Pons (tissue), 1 donor: ENCODE results near the gene CSNK2A1.

ENCODE experiments used
- DNase-seq: peaks from one replicate; pipeline ENCODE4 v3.0.0-alpha.2; 2016; ENCODE audit warnings: low spot score

The CSNK2A1 gene

DNA sequence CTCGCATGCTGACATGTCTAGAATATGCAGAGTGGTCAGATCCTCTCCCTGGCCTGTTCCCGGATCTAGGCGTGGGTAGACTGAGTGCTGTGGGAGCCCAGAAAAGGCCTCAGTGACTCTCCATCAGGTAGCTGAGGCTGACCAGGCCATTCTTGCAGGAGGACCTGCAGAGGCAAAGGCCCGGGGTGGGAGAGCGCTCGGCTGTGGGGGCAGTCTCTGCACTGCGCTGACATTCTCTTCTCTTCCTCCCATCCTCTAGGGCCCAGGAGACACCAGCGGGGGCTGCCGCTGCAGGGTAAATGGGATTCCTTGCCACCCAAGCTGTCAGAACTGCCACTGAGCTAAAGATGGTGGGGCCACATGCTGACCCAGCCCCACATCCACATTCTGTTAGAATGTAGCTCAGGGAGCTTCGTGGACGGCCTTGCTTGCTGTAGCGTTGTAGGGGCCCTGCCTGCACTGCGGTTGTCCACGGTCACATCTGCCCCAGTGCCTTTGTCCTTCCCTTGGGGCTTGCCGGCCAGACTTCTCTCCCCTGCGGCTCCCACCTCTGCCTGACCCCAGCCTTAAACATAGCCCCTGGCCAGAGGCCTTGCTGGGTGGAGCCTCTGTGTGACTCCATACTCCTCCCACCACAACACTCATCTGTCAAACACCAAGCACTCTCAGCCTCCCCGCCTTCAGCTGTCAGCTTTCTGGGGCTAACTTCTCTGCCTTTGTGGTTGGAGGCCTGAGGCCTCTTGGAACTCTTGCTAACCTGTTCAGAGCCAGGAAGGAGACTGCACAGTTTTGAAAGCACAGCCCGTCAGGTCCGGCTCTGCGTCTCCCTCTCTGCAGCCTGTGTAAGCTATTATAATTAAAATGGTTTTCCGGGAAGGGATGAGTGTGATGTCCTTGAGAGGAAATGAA lies 113.2 kb downstream of the CSNK2A1 start:
- DNase-seq = no peak

DNA sequence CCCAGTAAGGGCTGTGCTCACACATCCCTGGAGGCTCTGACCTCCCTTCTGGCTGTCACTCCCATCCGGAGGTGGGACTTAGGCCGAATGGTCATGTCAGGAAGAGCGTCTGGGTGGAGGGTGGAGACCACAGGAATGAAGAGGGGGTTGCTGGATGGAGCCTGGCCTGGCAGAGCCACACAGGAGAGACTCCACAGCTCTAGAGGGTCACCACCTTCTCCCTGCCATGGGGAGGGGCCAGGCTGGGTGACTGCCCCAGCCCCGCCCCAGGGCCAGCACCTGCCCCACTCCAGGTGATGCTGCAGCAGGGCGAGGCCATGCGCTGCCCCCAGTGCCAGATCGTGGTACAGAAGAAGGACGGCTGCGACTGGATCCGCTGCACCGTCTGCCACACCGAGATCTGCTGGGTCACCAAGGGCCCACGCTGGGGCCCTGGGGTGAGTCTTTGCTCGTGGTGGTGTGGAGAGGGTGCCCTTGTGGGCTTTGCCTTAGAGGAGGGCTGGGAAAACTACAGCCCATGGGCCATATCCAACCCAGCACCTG lies 114.9 kb downstream of the CSNK2A1 start:
- no peak for DNase-seq

DNA sequence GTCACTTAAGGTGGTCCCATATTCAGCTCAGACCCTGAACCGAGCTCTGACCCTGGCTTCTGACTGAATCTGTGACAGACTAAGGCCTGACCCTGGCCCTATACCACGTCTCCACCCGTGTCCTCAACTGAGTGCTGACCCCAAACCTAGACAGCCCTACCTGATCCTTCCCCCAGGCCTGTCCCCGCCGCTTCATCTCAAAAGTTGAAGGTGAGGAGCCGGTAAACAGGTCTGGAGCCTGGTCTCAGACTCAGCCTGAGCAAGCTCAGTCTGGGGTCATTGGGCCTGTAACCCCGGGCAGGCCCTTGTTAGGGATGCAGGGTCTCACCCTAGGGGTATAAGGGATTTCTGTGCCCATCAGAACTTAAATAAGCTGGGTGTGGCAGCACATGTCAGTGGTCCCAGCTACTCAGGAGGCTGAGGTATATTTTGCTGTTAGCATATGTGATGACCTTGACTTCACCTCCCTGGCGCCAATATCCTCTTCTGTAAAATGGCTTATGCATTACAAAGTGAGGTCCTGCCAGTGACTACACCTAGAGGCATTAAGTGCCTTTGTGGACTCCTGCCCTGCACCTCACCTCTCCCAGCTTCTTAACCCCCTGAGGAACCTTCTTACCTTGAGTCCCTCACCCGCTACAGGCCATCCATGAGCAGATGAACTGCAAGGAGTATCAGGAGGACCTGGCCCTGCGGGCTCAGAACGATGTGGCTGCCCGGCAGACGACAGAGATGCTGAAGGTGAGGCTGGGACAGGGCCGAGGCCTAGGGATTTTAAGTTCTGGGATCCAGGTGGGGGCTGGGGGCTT lies 115.5 kb downstream of the CSNK2A1 start:
- DNase-seq = no peak

DNA sequence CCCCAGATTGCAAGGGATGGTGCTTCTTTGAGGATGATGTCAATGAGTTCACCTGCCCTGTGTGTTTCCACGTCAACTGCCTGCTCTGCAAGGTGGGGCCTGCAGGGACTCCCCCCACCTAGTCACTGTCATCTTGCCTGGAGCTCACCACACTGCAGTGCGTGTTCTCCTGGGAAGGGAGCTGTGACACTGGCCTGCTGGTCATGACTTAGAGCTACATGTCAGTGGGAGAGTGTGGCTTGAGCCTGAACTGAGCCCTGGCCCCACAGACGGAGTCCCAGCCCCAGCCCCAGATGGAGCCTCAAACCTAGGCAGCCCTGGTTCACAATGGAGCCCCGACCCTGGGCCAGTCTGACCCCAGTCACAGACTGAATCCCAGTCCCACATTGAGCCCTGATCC lies 116.2 kb downstream of the CSNK2A1 start:
- DNase-seq = no peak

DNA sequence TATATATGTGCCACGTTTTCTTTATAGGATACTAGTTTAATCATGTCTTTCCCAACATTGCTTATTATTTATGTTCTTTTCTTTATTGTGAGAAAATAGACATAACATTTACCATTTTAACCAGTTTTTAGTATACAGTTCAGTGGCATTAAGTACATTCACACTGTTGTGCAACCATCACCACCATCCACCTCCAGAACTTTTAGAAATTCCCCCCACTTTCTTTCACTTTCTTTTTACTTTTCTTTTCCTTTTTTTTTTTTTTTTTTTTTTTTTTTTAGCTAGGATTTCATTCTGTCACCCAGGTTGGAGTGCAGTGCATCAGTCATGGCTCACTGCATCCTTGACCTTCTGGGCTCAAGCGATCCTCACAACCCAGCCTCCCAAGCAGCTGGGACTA lies 117.0 kb downstream of the CSNK2A1 start:
- no peak for DNase-seq
